ENCODE measurements around the gene STEAP4. TPM values are rescaled to one million over a fixed set of nuclear protein-coding genes. Genes with fewer than 3 reads are reported as not detected.

The STEAP4 gene
- 1 to 10 TPM; 1.1 to 7.6 (median 3.2) TPM for total RNA-seq

DNA sequence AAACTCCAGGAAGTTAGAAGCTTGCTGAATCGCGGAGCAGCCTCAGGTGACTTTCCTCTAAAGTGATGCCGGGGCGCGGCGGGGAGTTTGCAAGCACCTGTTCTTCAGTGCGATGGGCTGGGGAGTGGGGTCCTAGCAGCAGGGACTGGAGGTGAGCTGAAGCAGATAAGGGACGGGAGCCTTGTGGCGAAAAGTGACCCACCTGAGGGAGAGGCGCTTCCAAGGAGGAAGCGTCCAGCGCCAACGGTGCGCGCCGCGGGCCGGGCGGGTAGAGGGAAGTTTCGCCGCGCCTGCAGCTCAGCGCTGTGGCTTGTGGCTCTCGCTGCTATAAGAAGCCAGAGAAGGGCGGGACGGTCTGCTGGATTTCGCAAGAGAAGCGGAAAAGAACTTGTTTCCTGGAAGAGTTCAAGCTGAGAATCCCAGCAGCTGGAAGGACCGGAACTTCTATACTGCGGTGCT, at the start of gene STEAP4:
STEAP4 (minus strand) TSS at position 305 of the 459 bp plus-strand sequence. CDS start 22,625 bp downstream, outside the sequence.
- 4% methylated on average over 30 of the region's 30 CpGs; no CpG with 5 or more reads in 1 of the 2 donors for WGBS, 2 donors (ENCODE audit: low coverage in 1 of 2)
- peak; percentile 83 for DNase-seq
- H3K36me3 ChIP-seq, result no peaks in the 10 kb centered on the region
- H3K4me1 ChIP-seq, result peaks cover 0 to 12% (median 3%) of the 10 kb centered on the region in 4 donors
- peak within 1 kb of the TSS in 3 of 4 donors; percentile 22 to 50 (median 28) for H3K4me3 ChIP-seq
- H3K27ac ChIP-seq, result peak within 1 kb of the TSS; percentile 23 to 40 (median 31)
- no peak for TF ChIP-seq POLR2A (IDR thresholded peaks at IDR 0.05)
- TF ChIP-seq POLR2AphosphoS5 (IDR thresholded peaks at IDR 0.05), result peak; percentile 46 to 55 (median 53)
- H3K9me3 ChIP-seq, result no peaks in the 10 kb centered on the region
- intact Hi-C loops (cut with DNase I; ENCODE audit: low total_unique reads) (no loop called here), in situ Hi-C loops (cut with MboI; ENCODE audit: low pct_ligation_motif_present in 1 of 4, low pct_unique_long_range_greater_than_20kb in 1 of 4, low sequenced_read_pairs in 3 of 4) (no loop called here)
- H3K27me3 ChIP-seq, result no peaks in the 10 kb centered on the region

DNA sequence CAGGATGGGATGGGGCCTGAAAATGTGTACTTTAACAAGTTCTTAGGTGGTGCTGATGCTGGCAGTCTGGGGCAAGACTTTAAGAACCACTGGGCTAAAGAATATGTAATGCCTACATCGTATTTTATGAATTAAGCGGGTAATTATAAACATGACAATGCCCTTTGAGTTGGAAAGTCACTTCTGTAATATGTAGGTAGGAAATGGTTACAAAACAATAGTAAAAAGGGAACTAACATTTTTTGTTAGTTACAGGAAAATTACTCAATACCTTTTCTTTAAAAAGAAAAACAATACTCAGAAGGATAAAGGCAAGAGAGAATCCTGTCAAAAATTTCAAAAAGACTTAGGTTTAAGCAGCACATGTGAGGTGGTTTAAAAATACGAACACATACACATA, 48.3 kb upstream of the STEAP4 start:
- no peak for DNase-seq
- intact Hi-C loops (cut with DNase I; ENCODE audit: low total_unique reads), result no loop called here

DNA sequence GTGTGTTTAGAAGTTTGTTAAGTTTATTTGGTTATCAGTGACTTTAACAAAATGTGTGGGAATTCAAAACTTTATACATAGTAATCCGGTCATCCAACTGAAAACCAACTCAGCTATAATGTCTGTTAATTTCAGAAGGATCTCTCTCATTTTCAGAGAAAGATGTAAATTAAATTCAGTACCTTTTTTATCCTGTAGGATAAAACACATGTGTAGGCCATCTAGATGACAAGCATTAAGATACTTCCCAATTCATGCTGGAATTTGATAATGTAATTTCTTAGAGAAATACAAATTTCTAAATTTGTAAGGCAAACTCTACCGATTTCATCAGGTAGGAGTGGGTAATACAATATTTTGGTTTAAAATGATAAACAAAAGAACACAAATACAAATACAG, 43.4 kb upstream of the STEAP4 start:
- Histone ChIP-seq H3K4me1 (no peaks in the 10 kb centered on the region), H3K4me3 (no peak overlapping the region), H3K36me3 (no peaks in the 10 kb centered on the region), H3K9me3 (no peaks in the 10 kb centered on the region), H3K27ac (no peak overlapping the region), H3K27me3 (no peaks in the 10 kb centered on the region)
- DNase-seq, result no peak
- 88 to 97% methylated on average over 2 of the region's 2 CpGs for WGBS, 2 donors (ENCODE audit: low coverage in 1 of 2)
- no peak for TF ChIP-seq EP300 (IDR thresholded peaks at IDR 0.05; ENCODE audit: low read depth)
- no peak for TF ChIP-seq POLR2A (IDR thresholded peaks at IDR 0.05)
- TF ChIP-seq, protein P1, sequence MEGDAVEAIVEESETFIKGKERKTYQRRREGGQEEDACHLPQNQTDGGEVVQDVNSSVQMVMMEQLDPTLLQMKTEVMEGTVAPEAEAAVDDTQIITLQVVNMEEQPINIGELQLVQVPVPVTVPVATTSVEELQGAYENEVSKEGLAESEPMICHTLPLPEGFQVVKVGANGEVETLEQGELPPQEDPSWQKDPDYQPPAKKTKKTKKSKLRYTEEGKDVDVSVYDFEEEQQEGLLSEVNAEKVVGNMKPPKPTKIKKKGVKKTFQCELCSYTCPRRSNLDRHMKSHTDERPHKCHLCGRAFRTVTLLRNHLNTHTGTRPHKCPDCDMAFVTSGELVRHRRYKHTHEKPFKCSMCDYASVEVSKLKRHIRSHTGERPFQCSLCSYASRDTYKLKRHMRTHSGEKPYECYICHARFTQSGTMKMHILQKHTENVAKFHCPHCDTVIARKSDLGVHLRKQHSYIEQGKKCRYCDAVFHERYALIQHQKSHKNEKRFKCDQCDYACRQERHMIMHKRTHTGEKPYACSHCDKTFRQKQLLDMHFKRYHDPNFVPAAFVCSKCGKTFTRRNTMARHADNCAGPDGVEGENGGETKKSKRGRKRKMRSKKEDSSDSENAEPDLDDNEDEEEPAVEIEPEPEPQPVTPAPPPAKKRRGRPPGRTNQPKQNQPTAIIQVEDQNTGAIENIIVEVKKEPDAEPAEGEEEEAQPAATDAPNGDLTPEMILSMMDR (IDR thresholded peaks at IDR 0.05), result no peak
- no peak for TF ChIP-seq POLR2AphosphoS5 (IDR thresholded peaks at IDR 0.05)
- in situ Hi-C loops (cut with MboI; ENCODE audit: low pct_ligation_motif_present in 1 of 4, low pct_unique_long_range_greater_than_20kb in 1 of 4, low sequenced_read_pairs in 3 of 4) (no loop called here), intact Hi-C loops (cut with DNase I; ENCODE audit: low total_unique reads) (no loop called here)

More for the DNA sequence above, 48.3 kb upstream of the STEAP4 start:
- no peaks in the 10 kb centered on the region for H3K36me3 ChIP-seq
- H3K9me3 ChIP-seq, result no peaks in the 10 kb centered on the region
- WGBS, 2 donors (ENCODE audit: low coverage in 1 of 2), result 64 to 67% methylated on average over 3 of the region's 3 CpGs
- peaks cover 0 to 10% (median 0%) of the 10 kb centered on the region in 4 donors for H3K4me1 ChIP-seq
- no peak overlapping the region for H3K27ac ChIP-seq
- TF ChIP-seq POLR2A (IDR thresholded peaks at IDR 0.05) (no peak), POLR2AphosphoS5 (IDR thresholded peaks at IDR 0.05) (no peak), EP300 (IDR thresholded peaks at IDR 0.05; ENCODE audit: low read depth) (no peak)
- TF ChIP-seq, protein P1 (IDR thresholded peaks at IDR 0.05), result no peak
- no peaks in the 10 kb centered on the region for H3K27me3 ChIP-seq
- in situ Hi-C loops (cut with MboI; ENCODE audit: low pct_ligation_motif_present in 1 of 4, low pct_unique_long_range_greater_than_20kb in 1 of 4, low sequenced_read_pairs in 3 of 4), result no loop called here
- H3K4me3 ChIP-seq, result no peak overlapping the region

- Histone ChIP-seq H3K27ac (no peak overlapping the region), H3K9me3 (no peaks in the 10 kb centered on the region), H3K4me1 (no peaks in the 10 kb centered on the region), H3K36me3 (no peaks in the 10 kb centered on the region), H3K4me3 (no peak overlapping the region), H3K27me3 (no peaks in the 10 kb centered on the region)
- no peak for DNase-seq
- intact Hi-C loops (cut with DNase I; ENCODE audit: low total_unique reads), result no loop called here
- WGBS, 2 donors (ENCODE audit: low coverage in 1 of 2), result 95 to 100% methylated on average over 1 to 2 of the region's 2 CpGs
- TF ChIP-seq EP300 (IDR thresholded peaks at IDR 0.05; ENCODE audit: low read depth) (no peak), POLR2A (IDR thresholded peaks at IDR 0.05) (no peak)
- TF ChIP-seq, protein P1 (IDR thresholded peaks at IDR 0.05), result no peak
- in situ Hi-C loops (cut with MboI; ENCODE audit: low pct_ligation_motif_present in 1 of 4, low pct_unique_long_range_greater_than_20kb in 1 of 4, low sequenced_read_pairs in 3 of 4), result no loop called here
Measured at GRCh38 chr7:88347517-88347916, 40.8 kb upstream of the STEAP4 start.

- in situ Hi-C loops (cut with MboI; ENCODE audit: low pct_ligation_motif_present in 1 of 4, low pct_unique_long_range_greater_than_20kb in 1 of 4, low sequenced_read_pairs in 3 of 4), result no loop called here
- DNase-seq, result no peak
- H3K27ac ChIP-seq, result no peak overlapping the region
- H3K4me1 ChIP-seq, result no peaks in the 10 kb centered on the region
- no peak for TF ChIP-seq POLR2AphosphoS5 (IDR thresholded peaks at IDR 0.05)
- no peak for TF ChIP-seq EP300 (IDR thresholded peaks at IDR 0.05; ENCODE audit: low read depth)
- no peak for TF ChIP-seq POLR2A (IDR thresholded peaks at IDR 0.05)
- TF ChIP-seq, protein P1 (IDR thresholded peaks at IDR 0.05), result no peak
- no peak overlapping the region for H3K4me3 ChIP-seq
- no peaks in the 10 kb centered on the region for H3K9me3 ChIP-seq
- 60 to 64% methylated on average over 3 to 7 of the region's 7 CpGs for WGBS, 2 donors (ENCODE audit: low coverage in 1 of 2)
- no peaks in the 10 kb centered on the region for H3K27me3 ChIP-seq
- no peaks in the 10 kb centered on the region for H3K36me3 ChIP-seq
- intact Hi-C loops (cut with DNase I; ENCODE audit: low total_unique reads), result no loop called here
Measured at GRCh38 chr7:88347090-88347489, 40.4 kb upstream of the STEAP4 start.
